ENCODE measurements around the gene NAPSA. TPM values are rescaled to one million over a fixed set of nuclear protein-coding genes. Genes with fewer than 3 reads are reported as not detected.

Gene NAPSA
- total and polyA plus RNA-seq, 9 of the 15 experiments (the other 6 are each of a cell fraction or from before 2014, with no cell fraction given): 0.25 to 1.9 (median 0.69) TPM

DNA sequence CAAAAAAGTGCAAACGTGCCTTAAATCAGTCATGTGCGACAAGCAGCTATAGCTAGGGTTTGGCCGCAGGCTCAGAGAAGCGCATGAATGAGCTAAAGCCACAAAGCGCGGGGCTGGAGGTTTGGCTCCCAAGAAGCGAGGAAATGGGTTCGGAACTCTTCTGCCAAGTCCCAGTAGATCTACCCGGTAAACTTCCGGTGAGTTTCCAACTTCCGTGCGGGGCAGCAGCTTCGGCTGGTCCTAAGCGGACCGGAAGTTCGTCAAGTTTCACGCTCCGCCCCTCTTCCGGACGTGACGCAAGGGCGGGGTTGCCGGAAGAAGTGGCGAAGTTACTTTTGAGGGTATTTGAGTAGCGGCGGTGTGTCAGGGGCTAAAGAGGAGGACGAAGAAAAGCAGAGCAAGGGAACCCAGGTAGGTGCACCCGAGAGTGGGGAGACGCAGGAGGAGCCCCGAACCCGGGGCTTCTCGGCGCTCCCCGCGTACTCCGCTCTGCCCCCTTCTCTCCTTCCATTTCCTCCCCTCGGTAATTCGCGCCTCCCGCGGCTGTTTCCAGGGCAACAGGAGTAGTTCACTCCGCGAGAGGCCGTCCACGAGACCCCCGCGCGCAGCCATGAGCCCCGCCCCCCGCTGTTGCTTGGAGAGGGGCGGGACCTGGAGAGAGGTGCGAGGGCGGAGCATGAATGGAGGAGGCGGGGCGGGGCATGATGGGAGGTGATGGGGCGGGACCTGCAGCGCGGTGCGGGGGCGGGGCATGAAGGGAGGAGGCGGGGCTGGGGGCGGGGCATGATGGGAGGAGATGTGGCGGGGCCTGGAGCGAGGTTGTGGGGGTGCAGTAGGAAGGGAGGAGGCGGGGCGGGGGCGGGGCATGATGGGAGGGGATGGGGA, 11.0 kb upstream of the NAPSA start, which contains the start of gene NR1H2 (continued):
- TF ChIP-seq, protein P1, sequence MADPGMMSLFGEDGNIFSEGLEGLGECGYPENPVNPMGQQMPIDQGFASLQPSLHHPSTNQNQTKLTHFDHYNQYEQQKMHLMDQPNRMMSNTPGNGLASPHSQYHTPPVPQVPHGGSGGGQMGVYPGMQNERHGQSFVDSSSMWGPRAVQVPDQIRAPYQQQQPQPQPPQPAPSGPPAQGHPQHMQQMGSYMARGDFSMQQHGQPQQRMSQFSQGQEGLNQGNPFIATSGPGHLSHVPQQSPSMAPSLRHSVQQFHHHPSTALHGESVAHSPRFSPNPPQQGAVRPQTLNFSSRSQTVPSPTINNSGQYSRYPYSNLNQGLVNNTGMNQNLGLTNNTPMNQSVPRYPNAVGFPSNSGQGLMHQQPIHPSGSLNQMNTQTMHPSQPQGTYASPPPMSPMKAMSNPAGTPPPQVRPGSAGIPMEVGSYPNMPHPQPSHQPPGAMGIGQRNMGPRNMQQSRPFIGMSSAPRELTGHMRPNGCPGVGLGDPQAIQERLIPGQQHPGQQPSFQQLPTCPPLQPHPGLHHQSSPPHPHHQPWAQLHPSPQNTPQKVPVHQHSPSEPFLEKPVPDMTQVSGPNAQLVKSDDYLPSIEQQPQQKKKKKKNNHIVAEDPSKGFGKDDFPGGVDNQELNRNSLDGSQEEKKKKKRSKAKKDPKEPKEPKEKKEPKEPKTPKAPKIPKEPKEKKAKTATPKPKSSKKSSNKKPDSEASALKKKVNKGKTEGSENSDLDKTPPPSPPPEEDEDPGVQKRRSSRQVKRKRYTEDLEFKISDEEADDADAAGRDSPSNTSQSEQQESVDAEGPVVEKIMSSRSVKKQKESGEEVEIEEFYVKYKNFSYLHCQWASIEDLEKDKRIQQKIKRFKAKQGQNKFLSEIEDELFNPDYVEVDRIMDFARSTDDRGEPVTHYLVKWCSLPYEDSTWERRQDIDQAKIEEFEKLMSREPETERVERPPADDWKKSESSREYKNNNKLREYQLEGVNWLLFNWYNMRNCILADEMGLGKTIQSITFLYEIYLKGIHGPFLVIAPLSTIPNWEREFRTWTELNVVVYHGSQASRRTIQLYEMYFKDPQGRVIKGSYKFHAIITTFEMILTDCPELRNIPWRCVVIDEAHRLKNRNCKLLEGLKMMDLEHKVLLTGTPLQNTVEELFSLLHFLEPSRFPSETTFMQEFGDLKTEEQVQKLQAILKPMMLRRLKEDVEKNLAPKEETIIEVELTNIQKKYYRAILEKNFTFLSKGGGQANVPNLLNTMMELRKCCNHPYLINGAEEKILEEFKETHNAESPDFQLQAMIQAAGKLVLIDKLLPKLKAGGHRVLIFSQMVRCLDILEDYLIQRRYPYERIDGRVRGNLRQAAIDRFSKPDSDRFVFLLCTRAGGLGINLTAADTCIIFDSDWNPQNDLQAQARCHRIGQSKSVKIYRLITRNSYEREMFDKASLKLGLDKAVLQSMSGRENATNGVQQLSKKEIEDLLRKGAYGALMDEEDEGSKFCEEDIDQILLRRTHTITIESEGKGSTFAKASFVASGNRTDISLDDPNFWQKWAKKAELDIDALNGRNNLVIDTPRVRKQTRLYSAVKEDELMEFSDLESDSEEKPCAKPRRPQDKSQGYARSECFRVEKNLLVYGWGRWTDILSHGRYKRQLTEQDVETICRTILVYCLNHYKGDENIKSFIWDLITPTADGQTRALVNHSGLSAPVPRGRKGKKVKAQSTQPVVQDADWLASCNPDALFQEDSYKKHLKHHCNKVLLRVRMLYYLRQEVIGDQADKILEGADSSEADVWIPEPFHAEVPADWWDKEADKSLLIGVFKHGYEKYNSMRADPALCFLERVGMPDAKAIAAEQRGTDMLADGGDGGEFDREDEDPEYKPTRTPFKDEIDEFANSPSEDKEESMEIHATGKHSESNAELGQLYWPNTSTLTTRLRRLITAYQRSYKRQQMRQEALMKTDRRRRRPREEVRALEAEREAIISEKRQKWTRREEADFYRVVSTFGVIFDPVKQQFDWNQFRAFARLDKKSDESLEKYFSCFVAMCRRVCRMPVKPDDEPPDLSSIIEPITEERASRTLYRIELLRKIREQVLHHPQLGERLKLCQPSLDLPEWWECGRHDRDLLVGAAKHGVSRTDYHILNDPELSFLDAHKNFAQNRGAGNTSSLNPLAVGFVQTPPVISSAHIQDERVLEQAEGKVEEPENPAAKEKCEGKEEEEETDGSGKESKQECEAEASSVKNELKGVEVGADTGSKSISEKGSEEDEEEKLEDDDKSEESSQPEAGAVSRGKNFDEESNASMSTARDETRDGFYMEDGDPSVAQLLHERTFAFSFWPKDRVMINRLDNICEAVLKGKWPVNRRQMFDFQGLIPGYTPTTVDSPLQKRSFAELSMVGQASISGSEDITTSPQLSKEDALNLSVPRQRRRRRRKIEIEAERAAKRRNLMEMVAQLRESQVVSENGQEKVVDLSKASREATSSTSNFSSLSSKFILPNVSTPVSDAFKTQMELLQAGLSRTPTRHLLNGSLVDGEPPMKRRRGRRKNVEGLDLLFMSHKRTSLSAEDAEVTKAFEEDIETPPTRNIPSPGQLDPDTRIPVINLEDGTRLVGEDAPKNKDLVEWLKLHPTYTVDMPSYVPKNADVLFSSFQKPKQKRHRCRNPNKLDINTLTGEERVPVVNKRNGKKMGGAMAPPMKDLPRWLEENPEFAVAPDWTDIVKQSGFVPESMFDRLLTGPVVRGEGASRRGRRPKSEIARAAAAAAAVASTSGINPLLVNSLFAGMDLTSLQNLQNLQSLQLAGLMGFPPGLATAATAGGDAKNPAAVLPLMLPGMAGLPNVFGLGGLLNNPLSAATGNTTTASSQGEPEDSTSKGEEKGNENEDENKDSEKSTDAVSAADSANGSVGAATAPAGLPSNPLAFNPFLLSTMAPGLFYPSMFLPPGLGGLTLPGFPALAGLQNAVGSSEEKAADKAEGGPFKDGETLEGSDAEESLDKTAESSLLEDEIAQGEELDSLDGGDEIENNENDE (IDR thresholded peaks at IDR 0.05; ENCODE audit: low read depth, low read length): no peak
- TF ChIP-seq TCF7L2 (IDR thresholded peaks at IDR 0.05; ENCODE audit: low read depth, low read length): 0 out of 2 replicates have a peak, but pooled peaks have one; percentile 44
- TF ChIP-seq, protein P2, sequence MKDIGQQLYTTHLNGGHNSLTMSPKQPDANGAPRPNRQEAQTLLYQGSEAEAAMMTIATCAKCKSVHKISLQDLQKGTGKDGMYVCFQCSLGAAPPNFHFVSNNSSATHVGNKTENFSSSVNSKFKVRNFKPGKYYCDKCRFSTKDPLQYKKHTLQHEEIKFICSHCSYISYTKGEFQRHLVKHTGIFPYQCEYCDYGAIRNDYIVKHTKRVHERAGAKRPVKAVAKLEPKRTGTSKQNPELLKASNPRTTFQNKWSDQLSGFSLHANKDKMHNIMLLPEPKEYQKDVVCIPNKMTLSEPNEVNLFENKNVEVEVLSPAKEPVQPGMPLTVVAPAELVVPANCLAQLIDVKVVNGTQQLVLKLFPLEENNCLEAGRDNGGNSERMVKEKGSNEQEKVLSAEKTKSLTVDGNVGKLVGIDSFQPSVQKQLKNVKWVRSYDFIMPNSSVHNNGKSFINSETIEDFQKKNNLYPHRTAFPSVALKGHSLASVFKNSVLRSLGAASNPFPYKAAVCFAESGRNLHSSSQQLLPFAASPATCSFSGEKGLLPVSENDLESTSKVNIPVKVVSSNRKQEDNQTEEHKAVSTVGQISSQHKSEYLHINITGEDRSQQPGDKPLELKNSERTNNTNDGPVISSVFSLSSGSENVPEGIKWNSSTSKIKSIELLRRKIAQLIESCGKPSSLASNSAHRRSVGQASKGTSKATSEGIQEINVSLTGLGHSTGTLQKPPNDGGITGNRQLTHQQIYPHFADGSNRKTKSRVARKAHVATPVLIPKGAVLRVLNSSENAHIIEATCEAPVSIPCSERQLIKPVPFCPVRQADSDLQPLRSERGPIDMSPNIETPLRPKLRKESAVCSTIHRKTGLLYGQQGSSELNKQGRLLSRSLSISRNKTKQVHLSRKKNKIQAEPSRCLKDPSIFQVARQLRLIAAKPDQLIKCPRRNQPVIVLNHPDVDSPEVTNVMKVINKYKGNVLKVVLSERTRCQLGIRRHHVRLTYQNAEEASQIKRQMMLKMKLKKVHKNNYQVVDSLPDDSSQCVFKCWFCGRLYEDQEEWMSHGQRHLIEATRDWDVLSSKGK (CRISPR knock-in tag; IDR thresholded peaks at IDR 0.05): no peak
- TF ChIP-seq, protein P3, sequence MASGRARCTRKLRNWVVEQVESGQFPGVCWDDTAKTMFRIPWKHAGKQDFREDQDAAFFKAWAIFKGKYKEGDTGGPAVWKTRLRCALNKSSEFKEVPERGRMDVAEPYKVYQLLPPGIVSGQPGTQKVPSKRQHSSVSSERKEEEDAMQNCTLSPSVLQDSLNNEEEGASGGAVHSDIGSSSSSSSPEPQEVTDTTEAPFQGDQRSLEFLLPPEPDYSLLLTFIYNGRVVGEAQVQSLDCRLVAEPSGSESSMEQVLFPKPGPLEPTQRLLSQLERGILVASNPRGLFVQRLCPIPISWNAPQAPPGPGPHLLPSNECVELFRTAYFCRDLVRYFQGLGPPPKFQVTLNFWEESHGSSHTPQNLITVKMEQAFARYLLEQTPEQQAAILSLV (tag; IDR thresholded peaks at IDR 0.05): no peak
- no peak for TF ChIP-seq SAFB2 (IDR thresholded peaks at IDR 0.05; ENCODE audit: borderline replicate concordance, low read depth, low read length, severe bottlenecking)
- TF ChIP-seq ZNF324 (CRISPR knock-in tag; IDR thresholded peaks at IDR 0.05): no peak
- TF ChIP-seq TBL1XR1 (IDR thresholded peaks at IDR 0.05; ENCODE audit: low read length in 2 of 2): peak in 1 of 2 experiments; percentile 83; a peak in 2 of 4 replicates
- TF ChIP-seq, protein P4, sequence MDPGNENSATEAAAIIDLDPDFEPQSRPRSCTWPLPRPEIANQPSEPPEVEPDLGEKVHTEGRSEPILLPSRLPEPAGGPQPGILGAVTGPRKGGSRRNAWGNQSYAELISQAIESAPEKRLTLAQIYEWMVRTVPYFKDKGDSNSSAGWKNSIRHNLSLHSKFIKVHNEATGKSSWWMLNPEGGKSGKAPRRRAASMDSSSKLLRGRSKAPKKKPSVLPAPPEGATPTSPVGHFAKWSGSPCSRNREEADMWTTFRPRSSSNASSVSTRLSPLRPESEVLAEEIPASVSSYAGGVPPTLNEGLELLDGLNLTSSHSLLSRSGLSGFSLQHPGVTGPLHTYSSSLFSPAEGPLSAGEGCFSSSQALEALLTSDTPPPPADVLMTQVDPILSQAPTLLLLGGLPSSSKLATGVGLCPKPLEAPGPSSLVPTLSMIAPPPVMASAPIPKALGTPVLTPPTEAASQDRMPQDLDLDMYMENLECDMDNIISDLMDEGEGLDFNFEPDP (CRISPR knock-in tag; IDR thresholded peaks at IDR 0.05): no peak

Data from K562 (cell line).